Activated B cell treated with CpG ODN at 0.5 μM for 24 hours (primary cell): ENCODE data around the gene NUBP2. TPM values are rescaled to one million over a fixed set of nuclear protein-coding genes. Genes with fewer than 3 reads are reported as not detected.

Experiments
- ATAC-seq: fragments of 200-7000 bp; cut with Tn5 transposase; one replicate; pipeline ENCODE4 v1.10.0; 2021; ENCODE audit warnings: low read depth, mild to moderate bottlenecking, moderate library complexity
- CTCF ChIA-PET: fragments of 350-600 bp; sonication (Branson Sonifier 250); formaldehyde crosslinking; loops from one replicate; lab custom pipeline; 2021; ENCODE audit warnings: antibody characterized with exemption; lab: Charles Lee
- POLR2A ChIA-PET: fragments of 350-600 bp; sonication (Branson Sonifier 250); formaldehyde crosslinking; loops from one replicate; lab custom pipeline; 2021; ENCODE audit warnings: antibody characterized with exemption; lab: Charles Lee
- DNase-seq: peaks from one replicate; pipeline ENCODE4 v3.0.0; 2022
- H3K27ac Mint-ChIP-seq: one replicate; pipeline ENCODE4 v1.8.0; 2020; ENCODE audit warnings: mixed read lengths
- H3K27me3 Mint-ChIP-seq: one replicate; pipeline ENCODE4 v1.8.0; 2021; ENCODE audit warnings: mixed read lengths
- H3K36me3 Mint-ChIP-seq: one replicate; pipeline ENCODE4 v1.8.0; 2021; ENCODE audit warnings: low read depth, mixed read lengths
- H3K4me1 Mint-ChIP-seq: one replicate; pipeline ENCODE4 v1.8.0; 2021; ENCODE audit warnings: mixed read lengths
- H3K4me3 Mint-ChIP-seq: one replicate; pipeline ENCODE4 v1.8.0; 2020; ENCODE audit warnings: mild to moderate bottlenecking, mixed read lengths
- H3K9me3 Mint-ChIP-seq: one replicate; pipeline ENCODE4 v1.8.0; 2020; ENCODE audit warnings: mixed read lengths
- CTCF ChIP-seq: fragments of 200-600 bp; IDR thresholded peaks from one replicate; pipeline ENCODE4 v1.8.0; 2022; ENCODE audit warnings: antibody characterized with exemption, mild to moderate bottlenecking
- intact Hi-C: fragments of 100-400 bp; cut with micrococcal nuclease; formaldehyde crosslinking; loops from one replicate; pipeline ENCODE4 v1.15.1; 2024
- total RNA-seq: library from RNA; stranded (reverse); gene quantifications from 2 replicates; pipeline ENCODE4 v1.2.3, GENCODE V29; 2022

The NUBP2 gene
- total RNA-seq, 1 donor from 2014 or later, result 54.2 TPM

GRCh38 chr16:1766701-1767100 is 16.1 kb upstream of the NUBP2 start:
- intact Hi-C loops, result no loop called here
- ATAC-seq (no peak), DNase-seq (no peak)
- H3K4me3 Mint-ChIP-seq, result no peak overlapping the region
- CTCF ChIA-PET, result no interaction called here
- POLR2A ChIA-PET, result no interaction called here
- no peaks in the 10 kb centered on the region for H3K27me3 Mint-ChIP-seq
- H3K9me3 Mint-ChIP-seq, result no peaks in the 10 kb centered on the region
- no peak overlapping the region for H3K27ac Mint-ChIP-seq
- TF ChIP-seq CTCF, result no peak
- H3K4me1 Mint-ChIP-seq, result peaks cover 9% of the 10 kb centered on the region
- peaks cover 54% of the 10 kb centered on the region for H3K36me3 Mint-ChIP-seq

- intact Hi-C loops, result no loop called here
- H3K36me3 Mint-ChIP-seq, result peaks cover 53% of the 10 kb centered on the region
- H3K27me3 Mint-ChIP-seq, result no peaks in the 10 kb centered on the region
- H3K27ac Mint-ChIP-seq, result no peak overlapping the region
- no peak overlapping the region for H3K4me3 Mint-ChIP-seq
- ChIA-PET CTCF (no interaction called here), POLR2A (interaction anchor here (1.9 kb wide), 1 partner anchor 62 kb away, joined by 10 read pairs; the partner anchor contains the start of gene MAPK8IP3)
- no peaks in the 10 kb centered on the region for H3K9me3 Mint-ChIP-seq
- peaks cover 16% of the 10 kb centered on the region for H3K4me1 Mint-ChIP-seq
- no peak for TF ChIP-seq CTCF
- ATAC-seq (no peak), DNase-seq (no peak)
Measured at GRCh38 chr16:1767116-1767994, 15.4 kb upstream of the NUBP2 start.

GRCh38 chr16:1768061-1768766 is 14.5 kb upstream of the NUBP2 start:
- POLR2A ChIA-PET, result interaction anchor here (0.9 to 1.9 kb wide), 2 partner anchors 43 to 62 kb away, joined by 3 to 10 read pairs; partner anchors contain the start of gene MAPK8IP3
- H3K27me3 Mint-ChIP-seq, result no peaks in the 10 kb centered on the region

GRCh38 chr16:1768767-1769401 is 13.9 kb upstream of the NUBP2 start:
- intact Hi-C loops, result no loop called here
- Mint-ChIP-seq H3K4me1 (peaks cover 18% of the 10 kb centered on the region), H3K9me3 (no peaks in the 10 kb centered on the region), H3K36me3 (peaks cover 50% of the 10 kb centered on the region), H3K27ac (no peak overlapping the region), H3K4me3 (no peak overlapping the region), H3K27me3 (no peaks in the 10 kb centered on the region)
- TF ChIP-seq CTCF, result no peak
- DNase-seq, result no peak
- ATAC-seq, result no peak
- CTCF ChIA-PET, result interaction anchor here (2.1 kb wide), 1 partner anchor 62 kb away, joined by 8 read pairs; the partner anchor contains the start of gene MAPK8IP3
- POLR2A ChIA-PET, result interaction anchor here (0.6 to 1.9 kb wide), 5 partner anchors 10 to 386 kb away, joined by 3 to 10 read pairs (median 4); partner anchors contain the start of genes MAPK8IP3, NUBP2, SPSB3 and TRAF7

More at GRCh38 chr16:1768061-1768766, 14.5 kb upstream of the NUBP2 start:
- CTCF ChIA-PET, result no interaction called here
- H3K27ac Mint-ChIP-seq, result peak overlapping the region; percentile 35
- H3K4me3 Mint-ChIP-seq, result no peak overlapping the region
- peaks cover 50% of the 10 kb centered on the region for H3K36me3 Mint-ChIP-seq
- H3K9me3 Mint-ChIP-seq, result no peaks in the 10 kb centered on the region
- no peak for DNase-seq
- ATAC-seq, result no peak
- no peak for TF ChIP-seq CTCF
- H3K4me1 Mint-ChIP-seq, result peaks cover 17% of the 10 kb centered on the region
- intact Hi-C loops, result no loop called here
